Lower leg skin (tissue), 3 donors: Measurements from ENCODE around the gene HES1.

Experiments used
- POLR2A ChIP-seq, 2 donors: fragments of 450-650 bp; IDR thresholded peaks; one replicate each; pipeline ENCODE4 v1.6.1; 2016 to 2017; ENCODE audit warnings: antibody characterized with exemption in 2 of 2, mild to moderate bottlenecking in 1 of 2, moderate library complexity in 1 of 2
- TF ChIP-seq, protein P1 (sequence below), 3 donors: fragments of 450-650 bp; IDR thresholded peaks; one replicate each; pipeline ENCODE4 v1.5.1; 2016; ENCODE audit warnings: antibody characterized with exemption in 3 of 3, mild to moderate bottlenecking in 3 of 3, moderate library complexity in 2 of 3

DNA sequence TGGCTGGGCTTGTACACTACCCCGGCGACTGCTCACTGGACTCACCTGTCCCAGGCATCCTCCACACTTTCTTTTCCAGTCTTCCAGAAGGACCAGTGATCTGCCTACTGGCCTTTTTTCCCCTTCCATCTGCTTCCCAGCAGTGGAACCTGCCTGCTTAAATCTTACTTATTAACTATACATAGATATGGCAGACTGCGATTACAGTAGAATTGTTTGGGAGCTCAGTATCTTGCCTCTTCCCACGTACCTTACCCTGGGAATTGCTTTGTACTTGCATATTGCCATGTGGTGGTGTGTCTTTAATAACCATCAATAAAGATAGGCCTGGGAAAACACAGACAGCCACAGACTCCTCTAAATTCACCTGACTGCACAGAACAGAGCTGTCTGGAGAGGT is 11.8 kb upstream of the HES1 start:
- TF ChIP-seq, protein P1, sequence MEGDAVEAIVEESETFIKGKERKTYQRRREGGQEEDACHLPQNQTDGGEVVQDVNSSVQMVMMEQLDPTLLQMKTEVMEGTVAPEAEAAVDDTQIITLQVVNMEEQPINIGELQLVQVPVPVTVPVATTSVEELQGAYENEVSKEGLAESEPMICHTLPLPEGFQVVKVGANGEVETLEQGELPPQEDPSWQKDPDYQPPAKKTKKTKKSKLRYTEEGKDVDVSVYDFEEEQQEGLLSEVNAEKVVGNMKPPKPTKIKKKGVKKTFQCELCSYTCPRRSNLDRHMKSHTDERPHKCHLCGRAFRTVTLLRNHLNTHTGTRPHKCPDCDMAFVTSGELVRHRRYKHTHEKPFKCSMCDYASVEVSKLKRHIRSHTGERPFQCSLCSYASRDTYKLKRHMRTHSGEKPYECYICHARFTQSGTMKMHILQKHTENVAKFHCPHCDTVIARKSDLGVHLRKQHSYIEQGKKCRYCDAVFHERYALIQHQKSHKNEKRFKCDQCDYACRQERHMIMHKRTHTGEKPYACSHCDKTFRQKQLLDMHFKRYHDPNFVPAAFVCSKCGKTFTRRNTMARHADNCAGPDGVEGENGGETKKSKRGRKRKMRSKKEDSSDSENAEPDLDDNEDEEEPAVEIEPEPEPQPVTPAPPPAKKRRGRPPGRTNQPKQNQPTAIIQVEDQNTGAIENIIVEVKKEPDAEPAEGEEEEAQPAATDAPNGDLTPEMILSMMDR (IDR thresholded peaks at IDR 0.05) = no peak
- TF ChIP-seq POLR2A (IDR thresholded peaks at IDR 0.05) = no peak
